ENCODE measurements around the gene CYP19A1. TPM values are rescaled to one million over a fixed set of nuclear protein-coding genes. Genes with fewer than 3 reads are reported as not detected.

CYP19A1 gene
- total and polyA plus RNA-seq, 9 of the 15 experiments (the other 6 are each of a cell fraction or from before 2014, with no cell fraction given): 0.16 to 0.63 (median 0.47) TPM; not detected in 3

DNA sequence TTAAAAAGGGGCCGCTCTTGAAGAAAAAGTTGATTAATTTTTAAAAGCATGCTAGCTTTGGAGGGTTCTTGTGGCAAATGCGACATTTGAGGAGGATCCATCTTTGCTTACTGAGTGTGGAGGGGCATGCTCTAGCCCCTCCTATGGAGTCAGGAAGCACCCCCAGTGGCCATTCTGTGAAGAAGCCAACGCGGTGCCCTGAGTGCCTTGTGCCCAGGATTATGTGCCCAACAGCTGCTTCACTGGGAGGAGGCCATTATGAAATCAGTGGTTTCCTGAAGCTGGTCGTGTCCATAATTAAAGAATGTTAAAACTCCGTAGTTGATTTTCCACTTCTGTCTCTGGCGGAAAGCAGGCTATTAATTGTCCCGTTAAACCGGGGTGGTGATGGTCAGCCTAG, 174.6 kb downstream of the CYP19A1 start:
- H2AFZ ChIP-seq (ENCODE audit: low read depth, low read length): no peak overlapping the region
- TF ChIP-seq MBD2 (IDR thresholded peaks at IDR 0.05; ENCODE audit: borderline replicate concordance, low read depth): no peak
- no peak for TF ChIP-seq ZNF384 (IDR thresholded peaks at IDR 0.05; ENCODE audit: low read depth, low read length)
- TF ChIP-seq POLR2AphosphoS2 (IDR thresholded peaks at IDR 0.05; ENCODE audit: low read length): no peak
- no peak for TF ChIP-seq IRF1 (CRISPR knock-in tag; IDR thresholded peaks at IDR 0.05; ENCODE audit: borderline replicate concordance)
- no peak for TF ChIP-seq XRCC5 (IDR thresholded peaks at IDR 0.05; ENCODE audit: low read depth, low read length)
- no peak for TF ChIP-seq TEAD2 (tag; IDR thresholded peaks at IDR 0.05)
- TF ChIP-seq USF2 (CRISPR knock-in tag; IDR thresholded peaks at IDR 0.05): no peak
- TF ChIP-seq CHCHD3 (CRISPR knock-in tag; IDR thresholded peaks at IDR 0.05): no peak
- TF ChIP-seq FOSL1 (tag; conservative IDR thresholded peaks at IDR 0.05): no peak
- TF ChIP-seq SREBF2 (CRISPR knock-in tag; IDR thresholded peaks at IDR 0.05): no peak
- TF ChIP-seq ZNF253 (CRISPR knock-in tag; conservative IDR thresholded peaks at IDR 0.05): no peak
- TF ChIP-seq YY1 (IDR thresholded peaks at IDR 0.05; ENCODE audit: borderline replicate concordance in 1 of 3, control insufficient read depth in 1 of 3, extremely low read depth in 1 of 3, insufficient read depth in 3 of 3, insufficient read length in 1 of 3, insufficient replicate concordance in 2 of 3, low read depth in 1 of 3, low read length in 2 of 3): no peak
- no peak overlapping the region for H3K27ac ChIP-seq (ENCODE audit: extremely low read depth, low read depth, low read length)
- peaks cover 0 to 7% of the 10 kb centered on the region in 2 experiments; a peak in 1 of 5 replicates for H3K4me1 ChIP-seq (replicated peaks in 1 of 2; ENCODE audit: control insufficient read depth in 2 of 2, insufficient read depth in 2 of 2, low read length in 2 of 2)
- POLR2A ChIA-PET: interaction anchor here (1.3 to 1.7 kb wide), 2 partner anchors 17 to 21 kb away, joined by 3 to 5 read pairs; no protein-coding TSS in a partner anchor
- peaks cover 6% of the 10 kb centered on the region; the same call in 1 of the 2 replicates for H4K20me1 ChIP-seq (replicated peaks; ENCODE audit: control insufficient read depth, insufficient read depth, low read length)
- no peak overlapping the region for H3K4me3 ChIP-seq
- FAIRE-seq: no peak
- ATAC-seq: no peak
- H3K79me2 ChIP-seq (ENCODE audit: control insufficient read depth, insufficient read depth, low read length): no peaks in the 10 kb centered on the region
- H3K36me3 ChIP-seq (ENCODE audit: control insufficient read depth, insufficient read depth, low read length): no peaks in the 10 kb centered on the region
- intact Hi-C loops (cut with micrococcal nuclease): loop anchor here (1.0 to 10.0 kb wide), 5 partner anchors 28 to 239 kb away; no protein-coding TSS in a partner anchor
- in situ Hi-C loops (cut with MboI): loop anchor here (5.0 kb wide), 2 partner anchors 33 to 223 kb away; no protein-coding TSS in a partner anchor
- no peaks in the 10 kb centered on the region for H3K9me1 ChIP-seq (ENCODE audit: control insufficient read depth, insufficient read depth, low read length)
- no TSS peak for BruUV-seq (replicated peaks)
- no peak overlapping the region for H3K4me2 ChIP-seq (ENCODE audit: insufficient read depth, low read length)
- CTCF ChIA-PET (ENCODE audit: low intra/inter-chr PET ratio): interaction anchor here (1.4 to 3.7 kb wide), 5 partner anchors 28 to 239 kb away, joined by 3 to 24 read pairs (median 6); no protein-coding TSS in a partner anchor
- WGBS (ENCODE audit: insufficient coverage, low coverage, missing lambda C conversion rate): 26% methylated on average over 9 of the region's 9 CpGs
- no peaks in the 10 kb centered on the region for H3K9me3 ChIP-seq (replicated peaks; ENCODE audit: control insufficient read depth, insufficient read depth, low read depth, low read length)
- no peak overlapping the region for H3K9ac ChIP-seq (ENCODE audit: insufficient read depth in 1 of 2, low read depth in 2 of 2, low read length in 2 of 2)
- H3K27me3 ChIP-seq (ENCODE audit: control insufficient read depth in 2 of 2, insufficient read depth in 2 of 2, low read length in 2 of 2): peaks cover 3 to 6% of the 10 kb centered on the region in 2 experiments; a peak in 2 of 5 replicates
- no peak for DNase-seq (ENCODE audit: extremely low read depth in 1 of 4, low spot score in 3 of 4)

All from K562 (cell line).